Esophagus (tissue), 2 donors: ENCODE data around the gene MFNG. TPM values are rescaled to one million over a fixed set of nuclear protein-coding genes. Genes with fewer than 3 reads are reported as not detected.

ENCODE experiments used
- H3K27ac ChIP-seq, 2 donors: one replicate each; pipeline ENCODE4 v1.5.1; 2013; ENCODE audit warnings: low read depth in 2 of 2, mild to moderate bottlenecking in 2 of 2, inconsistent platforms in 1 of 2, low read length in 1 of 2, moderate library complexity in 1 of 2
- H3K27me3 ChIP-seq, 2 donors: one replicate each; pipeline ENCODE4 v1.6.1; 2013; ENCODE audit warnings: low read length in 2 of 2, control low read depth in 1 of 2, mild to moderate bottlenecking in 1 of 2; ENCODE audit not compliant: insufficient read depth in 2 of 2, control insufficient read depth in 1 of 2
- H3K36me3 ChIP-seq, 2 donors: one replicate each; pipeline ENCODE4 v1.6.1; 2013; ENCODE audit warnings: low read length in 1 of 2; ENCODE audit not compliant: control insufficient read depth in 2 of 2, insufficient read depth in 2 of 2
- H3K4me1 ChIP-seq, 2 donors: one replicate each; pipeline ENCODE4 v1.6.1; 2013; ENCODE audit warnings: low read length in 1 of 2; ENCODE audit not compliant: control insufficient read depth in 2 of 2, insufficient read depth in 2 of 2
- H3K4me3 ChIP-seq, 2 donors: one replicate each; pipeline ENCODE4 v1.5.1; 2013; ENCODE audit warnings: low read length in 2 of 2, mild to moderate bottlenecking in 2 of 2, low read depth in 1 of 2, moderate library complexity in 1 of 2
- H3K9me3 ChIP-seq, 2 donors: one replicate each; pipeline ENCODE4 v1.6.1; 2013; ENCODE audit warnings: mild to moderate bottlenecking in 2 of 2, low read depth in 1 of 2, low read length in 1 of 2, moderate library complexity in 1 of 2; ENCODE audit not compliant: control insufficient read depth in 2 of 2, insufficient read depth in 1 of 2
- WGBS, 2 donors: extraction: QIAGEN DNeasy Blood & Tissue Kit; methylation state at CpG; one replicate each; pipeline ENCODE4 v1.1.7; 2013; 5-methylcytosine and 5-hydroxymethylcytosine counted together
- polyA plus RNA-seq, 2 donors: library from polyadenylated mRNA; stranded (reverse); fragments of 200-250 nt; gene quantifications; one replicate each; pipeline ENCODE4 v1.2.3, GENCODE V29; 2013
- donor health status: healthy with polysubstance abuse.
- donor health status: Bipolar disorder and iron deficiency.

Gene MFNG
- polyA plus RNA-seq, 2 donors: 2.6 to 3.1 TPM

- H3K4me3 ChIP-seq: no peak overlapping the region
- no peaks in the 10 kb centered on the region for H3K27me3 ChIP-seq
- no peaks in the 10 kb centered on the region for H3K9me3 ChIP-seq
- H3K36me3 ChIP-seq: no peaks in the 10 kb centered on the region
- 35 to 46% methylated on average over 10 of the region's 10 CpGs for WGBS, 2 donors
- H3K27ac ChIP-seq: peak overlapping the region; percentile 31 to 62
- peaks cover 0 to 11% of the 10 kb centered on the region in 2 donors for H3K4me1 ChIP-seq
These were observed 39.0 kb upstream of the MFNG start for GRCh38 chr22:37525073-37525745.

GRCh38 chr22:37522482-37522881, 36.3 kb upstream of the MFNG start:
- Histone ChIP-seq H3K27ac (no peak overlapping the region), H3K27me3 (no peaks in the 10 kb centered on the region), H3K9me3 (no peaks in the 10 kb centered on the region), H3K4me1 (peaks cover 0 to 21% of the 10 kb centered on the region in 2 donors), H3K36me3 (no peaks in the 10 kb centered on the region), H3K4me3 (no peak overlapping the region)
- WGBS, 2 donors: 90 to 93% methylated on average over 6 of the region's 6 CpGs

- H3K27me3 ChIP-seq: no peaks in the 10 kb centered on the region
- no peaks in the 10 kb centered on the region for H3K36me3 ChIP-seq
- 64 to 65% methylated on average over 14 of the region's 14 CpGs for WGBS, 2 donors
- peaks cover 0 to 21% of the 10 kb centered on the region in 2 donors for H3K4me1 ChIP-seq
- no peaks in the 10 kb centered on the region for H3K9me3 ChIP-seq
- no peak overlapping the region for H3K4me3 ChIP-seq
- no peak overlapping the region for H3K27ac ChIP-seq
These were observed 35.1 kb upstream of the MFNG start for GRCh38 chr22:37521236-37521739.

- Histone ChIP-seq H3K4me1 (peaks cover 0 to 18% of the 10 kb centered on the region in 2 donors), H3K9me3 (no peaks in the 10 kb centered on the region), H3K27ac (no peak overlapping the region), H3K36me3 (peaks cover 0 to 3% of the 10 kb centered on the region in 2 donors), H3K4me3 (no peak overlapping the region), H3K27me3 (no peaks in the 10 kb centered on the region)
- WGBS, 2 donors: 52 to 65% methylated on average over 10 of the region's 10 CpGs
These were observed 34.6 kb upstream of the MFNG start for GRCh38 chr22:37520776-37521191.

GRCh38 chr22:37519268-37520195, 33.3 kb upstream of the MFNG start, which contains the start of gene CARD10:
Gene CARD10, minus strand, starts transcription at chr22:37519415. Its CDS starts 215 bp downstream, at chr22:37519200.
- peaks cover 0 to 15% of the 10 kb centered on the region in 2 donors for H3K4me1 ChIP-seq
- 3 to 8% methylated on average over 47 to 99 of the region's 99 CpGs for WGBS, 2 donors
- H3K9me3 ChIP-seq: no peaks in the 10 kb centered on the region
- peaks cover 0 to 7% of the 10 kb centered on the region in 2 donors for H3K36me3 ChIP-seq
- peak within 1 kb of the TSS; percentile 58 to 77 for H3K4me3 ChIP-seq
- H3K27ac ChIP-seq: peak within 1 kb of the TSS; percentile 68 to 71
- no peaks in the 10 kb centered on the region for H3K27me3 ChIP-seq

- peak overlapping the region; percentile 58 to 77 for H3K4me3 ChIP-seq
- peaks cover 0 to 18% of the 10 kb centered on the region in 2 donors for H3K4me1 ChIP-seq
- H3K27me3 ChIP-seq: no peaks in the 10 kb centered on the region
- H3K9me3 ChIP-seq: no peaks in the 10 kb centered on the region
- peak overlapping the region; percentile 68 to 71 for H3K27ac ChIP-seq
- 8 to 14% methylated on average over 46 to 63 of the region's 63 CpGs for WGBS, 2 donors
- peaks cover 0 to 12% of the 10 kb centered on the region in 2 donors for H3K36me3 ChIP-seq
These were observed 32.5 kb upstream of the MFNG start for GRCh38 chr22:37518509-37519267.

GRCh38 chr22:37517826-37518450, 31.8 kb upstream of the MFNG start:
- peaks cover 0 to 12% of the 10 kb centered on the region in 2 donors for H3K36me3 ChIP-seq
- H3K4me3 ChIP-seq: peak overlapping the region; percentile 58 to 77
- 49 to 62% methylated on average over 15 of the region's 15 CpGs for WGBS, 2 donors
- H3K4me1 ChIP-seq: peaks cover 0 to 18% of the 10 kb centered on the region in 2 donors
- no peaks in the 10 kb centered on the region for H3K9me3 ChIP-seq
- H3K27me3 ChIP-seq: no peaks in the 10 kb centered on the region
- peak overlapping the region; percentile 8 to 68 for H3K27ac ChIP-seq

- H3K36me3 ChIP-seq: peaks cover 0 to 18% of the 10 kb centered on the region in 2 donors
- no peaks in the 10 kb centered on the region for H3K9me3 ChIP-seq
- H3K4me1 ChIP-seq: peaks cover 2 to 24% of the 10 kb centered on the region in 2 donors
- H3K4me3 ChIP-seq: no peak overlapping the region
- H3K27me3 ChIP-seq: no peaks in the 10 kb centered on the region
- 71 to 98% methylated on average over 1 of the region's 1 CpG for WGBS, 2 donors
- H3K27ac ChIP-seq: no peak overlapping the region
These were observed 30.3 kb upstream of the MFNG start for GRCh38 chr22:37516456-37516855.
